GM10266 (cell line): Measurements from ENCODE around the gene MPHOSPH9.
A peak's percentile ranks its signal among the peaks of the same experiment; 100 is the strongest.
"Not testable (repeated sequence)": the region's sequence is repeated elsewhere in the genome, so short reads cannot be mapped to it uniquely, and the experiment has no call there.

Source experiments
- DNase-seq: peaks from one replicate; pipeline ENCODE4 v3.0.0; 2012; ENCODE audit errors: extremely low spot score
- TF ChIP-seq, protein P1 (sequence below): IDR thresholded peaks from 2 replicates; pipeline ENCODE4 v1.5.1; 2012; ENCODE audit warnings: mild to moderate bottlenecking, low read depth; ENCODE audit not compliant: control insufficient read depth, insufficient read depth; ENCODE audit errors: missing control alignments

The MPHOSPH9 gene

DNA sequence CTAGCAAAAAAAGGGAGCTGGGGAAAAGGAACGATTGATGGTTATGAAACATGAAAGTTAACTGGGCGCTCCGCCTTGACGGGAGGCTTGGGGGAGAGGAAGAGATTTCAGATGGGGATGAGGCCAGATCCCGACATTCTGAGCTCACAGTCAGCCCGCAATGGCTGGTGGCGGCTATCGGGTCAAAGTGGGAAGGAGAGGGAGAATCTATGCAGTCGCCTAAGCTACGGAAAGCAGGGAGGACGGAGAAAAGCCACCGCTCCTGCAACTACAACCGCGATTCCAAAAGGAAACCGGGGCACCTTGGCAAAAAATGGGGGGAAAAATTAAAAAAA, 502 bp downstream of the MPHOSPH9 start:
- DNase-seq, result no peak
- TF ChIP-seq, protein P1, sequence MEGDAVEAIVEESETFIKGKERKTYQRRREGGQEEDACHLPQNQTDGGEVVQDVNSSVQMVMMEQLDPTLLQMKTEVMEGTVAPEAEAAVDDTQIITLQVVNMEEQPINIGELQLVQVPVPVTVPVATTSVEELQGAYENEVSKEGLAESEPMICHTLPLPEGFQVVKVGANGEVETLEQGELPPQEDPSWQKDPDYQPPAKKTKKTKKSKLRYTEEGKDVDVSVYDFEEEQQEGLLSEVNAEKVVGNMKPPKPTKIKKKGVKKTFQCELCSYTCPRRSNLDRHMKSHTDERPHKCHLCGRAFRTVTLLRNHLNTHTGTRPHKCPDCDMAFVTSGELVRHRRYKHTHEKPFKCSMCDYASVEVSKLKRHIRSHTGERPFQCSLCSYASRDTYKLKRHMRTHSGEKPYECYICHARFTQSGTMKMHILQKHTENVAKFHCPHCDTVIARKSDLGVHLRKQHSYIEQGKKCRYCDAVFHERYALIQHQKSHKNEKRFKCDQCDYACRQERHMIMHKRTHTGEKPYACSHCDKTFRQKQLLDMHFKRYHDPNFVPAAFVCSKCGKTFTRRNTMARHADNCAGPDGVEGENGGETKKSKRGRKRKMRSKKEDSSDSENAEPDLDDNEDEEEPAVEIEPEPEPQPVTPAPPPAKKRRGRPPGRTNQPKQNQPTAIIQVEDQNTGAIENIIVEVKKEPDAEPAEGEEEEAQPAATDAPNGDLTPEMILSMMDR, result no peak

DNA sequence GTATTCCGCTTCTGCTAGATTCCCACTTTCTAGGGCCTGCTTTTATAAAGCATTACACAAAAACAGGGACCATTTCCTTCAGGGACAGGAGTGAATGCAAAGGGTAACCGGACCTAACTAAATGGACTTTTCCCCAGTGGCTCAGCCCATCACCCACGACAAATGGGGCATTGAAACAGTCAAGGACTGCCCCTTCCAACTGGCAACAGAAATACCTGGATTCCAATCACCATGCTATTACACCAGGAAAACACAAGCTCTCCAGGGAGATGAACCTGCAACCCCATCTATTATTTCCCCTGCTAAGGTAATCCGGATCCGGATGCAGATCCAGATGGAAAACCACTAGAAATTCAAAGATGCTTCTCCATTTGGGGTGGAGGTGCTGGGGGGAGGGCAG, 1.0 kb downstream of the MPHOSPH9 start:
- TF ChIP-seq, protein P1, result no peak
- no peak for DNase-seq

DNA sequence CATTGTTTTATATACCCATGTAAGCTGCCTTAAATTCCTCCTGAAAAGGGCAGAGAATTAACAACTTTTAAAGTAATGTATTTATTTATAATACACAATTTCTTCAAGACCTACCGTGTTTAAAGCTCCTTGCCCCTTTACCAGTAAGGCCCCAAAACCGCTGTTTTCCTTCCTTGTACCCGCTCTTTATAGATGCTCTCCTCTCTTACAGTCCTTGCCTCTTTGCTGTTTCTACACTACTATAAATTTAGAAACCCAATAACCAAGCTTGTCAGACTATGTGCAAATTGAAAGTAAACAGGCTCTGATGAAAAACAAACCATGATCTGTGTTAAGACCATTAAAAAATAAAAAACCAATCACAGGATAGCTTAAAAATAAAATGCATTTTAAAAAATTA, 3.9 kb downstream of the MPHOSPH9 start:
- TF ChIP-seq, protein P1, result no peak
- DNase-seq, result no peak

DNA sequence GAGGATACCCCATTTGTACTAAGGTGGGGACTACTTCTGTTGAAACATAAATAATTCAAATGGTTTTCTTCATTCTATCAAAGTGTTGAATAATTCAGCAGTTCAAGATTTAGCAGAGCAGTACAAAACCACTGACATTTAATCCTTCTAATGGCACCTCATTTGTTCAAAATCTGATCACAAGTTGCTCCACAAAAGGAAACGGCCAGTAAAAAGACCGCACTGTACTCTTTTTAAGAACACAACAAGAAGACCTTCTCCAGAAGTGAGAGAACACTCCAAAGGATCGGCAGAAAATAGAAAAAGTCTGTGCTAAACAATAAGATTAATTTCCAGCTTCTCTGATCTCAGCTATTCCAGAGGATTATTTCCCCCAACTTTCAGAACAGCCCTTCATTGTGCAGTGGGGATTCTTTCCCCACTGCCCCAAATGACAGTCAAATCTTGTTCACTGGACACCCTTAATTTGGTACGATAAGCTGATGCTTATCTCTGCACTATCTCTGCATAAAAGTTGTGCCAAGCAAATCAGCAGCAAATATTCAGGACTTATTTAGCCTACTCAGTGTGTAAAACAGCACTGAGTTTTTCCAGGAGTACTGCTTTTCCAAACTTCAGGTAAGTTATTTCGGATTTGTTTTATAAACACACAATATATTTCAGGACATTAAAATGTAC, 5.2 kb downstream of the MPHOSPH9 start:
- DNase-seq, result no peak
- TF ChIP-seq, protein P1, result no peak

DNA sequence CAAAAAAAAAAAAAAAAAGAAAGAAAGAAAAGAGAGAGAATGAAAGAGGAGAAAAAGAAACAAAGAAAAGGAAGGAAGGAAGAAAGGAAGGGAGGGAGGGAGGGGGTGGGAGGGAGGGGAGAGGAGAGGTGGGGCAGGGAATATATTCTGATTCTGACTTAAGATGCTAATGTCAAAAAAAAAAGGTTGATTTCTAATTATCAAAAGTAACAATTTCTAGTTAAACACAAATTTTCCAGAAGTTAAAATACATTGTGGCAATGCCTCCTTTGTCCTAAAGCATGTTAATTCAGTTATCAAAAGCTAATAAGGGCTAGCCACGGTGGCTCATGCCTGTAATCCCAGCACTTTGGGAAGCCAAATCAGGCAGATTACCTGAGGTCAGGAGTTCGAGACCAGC, 7.5 kb downstream of the MPHOSPH9 start:
- TF ChIP-seq, protein P1, result no peak
- no peak for DNase-seq

DNA sequence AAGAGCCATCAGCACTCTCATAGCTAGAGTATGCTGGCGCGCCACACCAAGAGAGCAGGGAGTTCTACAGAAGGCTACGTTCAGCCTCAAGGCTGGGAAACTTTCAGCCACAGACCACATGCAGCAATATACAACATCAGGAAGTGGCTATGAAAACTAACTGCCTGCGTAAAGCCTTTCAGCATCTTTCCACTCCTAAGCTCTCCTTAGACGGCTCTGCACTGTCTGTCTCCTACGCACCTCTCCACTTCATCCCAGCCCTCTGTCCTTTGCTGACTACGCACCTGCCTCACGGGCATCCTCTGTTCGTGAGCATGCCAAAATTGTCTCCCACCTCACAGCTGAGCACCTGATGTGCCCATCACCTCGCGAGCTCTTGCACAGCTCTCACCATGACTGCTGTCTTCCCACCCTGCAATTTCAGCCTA, 9.7 kb downstream of the MPHOSPH9 start:
- peak; percentile 41 for DNase-seq
- TF ChIP-seq, protein P1, result no peak

DNA sequence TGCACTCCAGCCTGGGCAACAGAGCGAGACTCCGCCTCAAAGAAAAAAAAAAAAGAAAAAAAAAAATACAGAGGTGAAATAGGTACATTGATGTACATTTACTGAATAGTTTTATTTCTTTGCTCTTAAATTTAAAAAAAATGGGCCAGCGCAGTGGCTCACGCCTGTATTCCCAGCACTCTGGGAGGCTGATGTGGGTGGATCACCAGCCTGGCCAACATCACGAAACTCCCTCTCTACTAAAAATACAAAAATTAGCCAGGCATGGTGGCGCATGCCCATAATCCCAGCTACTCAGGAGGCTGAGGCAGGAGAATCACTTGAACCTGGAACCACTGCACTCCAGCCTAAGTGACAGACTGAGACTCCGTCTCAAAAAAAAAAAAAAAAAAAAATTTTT, 25.1 kb downstream of the MPHOSPH9 start:
- DNase-seq, result not testable (repeated sequence)

DNA sequence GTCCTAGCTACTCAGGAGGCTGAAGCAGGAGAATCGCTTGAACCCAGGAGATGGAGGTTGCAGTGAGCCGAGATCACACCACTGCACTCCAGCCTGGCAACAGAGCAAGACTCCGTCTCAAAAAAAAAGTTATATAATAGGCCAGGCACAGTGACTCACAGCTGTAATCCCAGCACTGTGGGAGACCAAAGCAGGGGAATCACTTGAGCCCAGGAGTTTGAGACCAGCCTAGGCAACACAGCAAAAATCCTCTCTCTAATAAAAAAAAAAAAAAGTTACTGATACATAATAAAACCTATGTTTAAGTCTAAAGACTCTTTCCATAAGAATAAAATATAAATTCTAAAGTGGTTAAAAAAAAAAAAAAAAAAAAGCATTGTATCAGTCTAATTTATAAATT, 26.1 kb downstream of the MPHOSPH9 start:
- DNase-seq, result not testable (repeated sequence)
